Breast epithelium (tissue), 4 donors: ENCODE data around the gene DST. TPM values are rescaled to one million over a fixed set of nuclear protein-coding genes. Genes with fewer than 3 reads are reported as not detected.
"Not testable (repeated sequence)": the region's sequence is repeated elsewhere in the genome, so short reads cannot be mapped to it uniquely, and the experiment has no call there.

Experiments used
- DNase-seq, 2 donors: peaks; one replicate each; pipeline ENCODE4 v3.0.0-alpha.2; 2019; ENCODE audit warnings: low spot score in 2 of 2
- H3K27ac ChIP-seq, 2 donors: fragments of 200-600 bp; sonication (generic) in 1 of 2; one replicate each; pipeline ENCODE4 v1.5.1; 2016 to 2019; ENCODE audit warnings: mild to moderate bottlenecking in 1 of 2
- H3K27me3 ChIP-seq, 2 donors: fragments of 200-600 bp; sonication (generic) in 1 of 2; one replicate each; pipeline versions ENCODE4 v1.5.1 to v1.6.0; 2017 to 2019; ENCODE audit warnings: control low read depth in 1 of 2, mild to moderate bottlenecking in 1 of 2
- H3K36me3 ChIP-seq: fragments of 200-600 bp; one replicate; pipeline ENCODE4 v1.5.1; 2019
- H3K4me1 ChIP-seq, 2 donors: fragments of 200-600 bp; sonication (generic); one replicate each; pipeline ENCODE4 v1.5.1; 2016 to 2019; ENCODE audit warnings: control low read depth in 1 of 2
- H3K4me3 ChIP-seq, 3 donors: fragments of 200-600 bp; sonication (generic); 1 replicate in 2 of 3; 2 replicates in 1 of 3; pipeline ENCODE4 v1.5.1; 2016 to 2019; ENCODE audit warnings: mild to moderate bottlenecking in 3 of 3, moderate library complexity in 2 of 3
- H3K9me3 ChIP-seq, 2 donors: fragments of 200-600 bp; sonication (generic) in 1 of 2; one replicate each; pipeline ENCODE4 v1.5.1; 2016 to 2019; ENCODE audit warnings: control low read depth in 1 of 2
- CTCF ChIP-seq, 3 donors: fragments of 450-650 bp; IDR thresholded peaks; one replicate each; pipeline ENCODE4 v1.5.1; 2016 to 2017; ENCODE audit warnings: antibody characterized with exemption in 3 of 3, mild to moderate bottlenecking in 3 of 3, moderate library complexity in 3 of 3
- POLR2A ChIP-seq: fragments of 450-650 bp; IDR thresholded peaks from one replicate; pipeline ENCODE4 v1.6.1; 2016; ENCODE audit warnings: antibody characterized with exemption, mild to moderate bottlenecking, moderate library complexity
- POLR2AphosphoS5 ChIP-seq, 3 donors: sonication (generic); formaldehyde crosslinking; IDR thresholded peaks; one replicate each; pipeline ENCODE4 v1.6.1; 2017; ENCODE audit warnings: antibody characterized with exemption in 3 of 3
- intact Hi-C: fragments of 100-400 bp; cut with DNase I; formaldehyde crosslinking; loops from one replicate; pipeline ENCODE4 v1.15.1; 2023; ENCODE audit warnings: low total_unique reads
- total RNA-seq, 3 donors: library from RNA; depleted of rRNA; stranded (reverse); fragments of >200 nt; gene quantifications; one replicate each; pipeline ENCODE4 v1.1.0, GENCODE V29; 2016

The DST gene
- total RNA-seq, 3 donors from 2014 or later, result 272 to 1,354 (median 700) TPM

- Histone ChIP-seq H3K4me3 (no peak overlapping the region), H3K9me3 (no peaks in the 10 kb centered on the region), H3K27me3 (no peaks in the 10 kb centered on the region), H3K27ac (no peak overlapping the region), H3K4me1 (no peaks in the 10 kb centered on the region), H3K36me3 (peaks cover 8% of the 10 kb centered on the region)
- intact Hi-C loops, result no loop called here
- TF ChIP-seq POLR2AphosphoS5 (IDR thresholded peaks at IDR 0.05) (no peak), CTCF (IDR thresholded peaks at IDR 0.05) (no peak), POLR2A (no peak)
- DNase-seq, result no peak
Measured at GRCh38 chr6:56497691-56498090, 145.0 kb downstream of the DST start.

- Histone ChIP-seq H3K9me3 (no peaks in the 10 kb centered on the region), H3K4me1 (no peaks in the 10 kb centered on the region), H3K36me3 (peaks cover 8% of the 10 kb centered on the region), H3K27me3 (no peaks in the 10 kb centered on the region), H3K4me3 (no peak overlapping the region), H3K27ac (no peak overlapping the region)
- intact Hi-C loops, result no loop called here
- no peak for DNase-seq
- TF ChIP-seq POLR2AphosphoS5 (IDR thresholded peaks at IDR 0.05), result no peak
- no peak for TF ChIP-seq CTCF (IDR thresholded peaks at IDR 0.05)
- no peak for TF ChIP-seq POLR2A
Measured at GRCh38 chr6:56497240-56497639, 145.4 kb downstream of the DST start.

GRCh38 chr6:56496650-56497049 lies 146.0 kb downstream of the DST start:
- intact Hi-C loops, H3K27ac ChIP-seq, DNase-seq, H3K9me3 ChIP-seq, H3K27me3 ChIP-seq, H3K4me3 ChIP-seq, H3K36me3 ChIP-seq, H3K4me1 ChIP-seq: not testable (repeated sequence)

- no peak for DNase-seq
- H3K4me3 ChIP-seq, result no peak overlapping the region
- no peaks in the 10 kb centered on the region for H3K4me1 ChIP-seq
- H3K9me3 ChIP-seq, result no peaks in the 10 kb centered on the region
- TF ChIP-seq CTCF (IDR thresholded peaks at IDR 0.05) (no peak), POLR2A (no peak), POLR2AphosphoS5 (IDR thresholded peaks at IDR 0.05) (no peak)
- no peak overlapping the region for H3K27ac ChIP-seq
- intact Hi-C loops, result no loop called here
- peaks cover 8% of the 10 kb centered on the region for H3K36me3 ChIP-seq
- H3K27me3 ChIP-seq, result no peaks in the 10 kb centered on the region
Measured at GRCh38 chr6:56495654-56496053, 147.0 kb downstream of the DST start.

GRCh38 chr6:56491606-56492328 lies 150.9 kb downstream of the DST start:
- Histone ChIP-seq H3K4me3 (no peak overlapping the region), H3K36me3 (no peaks in the 10 kb centered on the region), H3K4me1 (no peaks in the 10 kb centered on the region), H3K27ac (no peak overlapping the region), H3K27me3 (no peaks in the 10 kb centered on the region), H3K9me3 (no peaks in the 10 kb centered on the region)
- TF ChIP-seq POLR2AphosphoS5 (IDR thresholded peaks at IDR 0.05), result no peak
- intact Hi-C loops, result no loop called here
- DNase-seq, result no peak

- Histone ChIP-seq H3K4me3 (no peak overlapping the region), H3K9me3 (no peaks in the 10 kb centered on the region), H3K36me3 (no peaks in the 10 kb centered on the region), H3K27ac (no peak overlapping the region), H3K4me1 (no peaks in the 10 kb centered on the region), H3K27me3 (no peaks in the 10 kb centered on the region)
- DNase-seq, result no peak
- intact Hi-C loops, result no loop called here
- TF ChIP-seq POLR2AphosphoS5 (IDR thresholded peaks at IDR 0.05), result no peak
- TF ChIP-seq CTCF (IDR thresholded peaks at IDR 0.05), result no peak
- TF ChIP-seq POLR2A, result no peak
Measured at GRCh38 chr6:56490993-56491392, 151.7 kb downstream of the DST start.
